Measurements from ENCODE around the gene PAPSS2. TPM values are rescaled to one million over a fixed set of nuclear protein-coding genes. Genes with fewer than 3 reads are reported as not detected.

PAPSS2 gene
- total and polyA plus RNA-seq, 4 donors: 19.8 to 57.2 (median 31.5) TPM

- Histone ChIP-seq H3K27me3 (ENCODE audit: control insufficient read depth in 1 of 2, insufficient read depth in 2 of 2, low read length in 1 of 2) (no peaks in the 10 kb centered on the region), H3K4me3 (ENCODE audit: low read length in 2 of 2) (no peak overlapping the region), H3K27ac (ENCODE audit: low read depth in 1 of 2, low read length in 2 of 2) (no peak overlapping the region), H3K36me3 (ENCODE audit: control insufficient read depth in 1 of 2, insufficient read depth in 2 of 2, low read length in 1 of 2) (peaks cover 2 to 4% of the 10 kb centered on the region in 2 donors), H3K4me1 (ENCODE audit: control insufficient read depth in 1 of 2, insufficient read depth in 2 of 2, low read length in 2 of 2) (no peaks in the 10 kb centered on the region), H3K9me3 (ENCODE audit: control insufficient read depth, low read length) (no peaks in the 10 kb centered on the region)
- DNase-seq (no peak), ATAC-seq (ENCODE audit: low FRiP score) (no peak)
- intact Hi-C loops (cut with DNase I): no loop called here
- WGBS, 2 donors: 88 to 98% methylated on average over 5 of the region's 5 CpGs
These were observed 106.1 kb downstream of the PAPSS2 start for GRCh38 chr10:87765666-87766376.

GRCh38 chr10:87767253-87767652 lies 107.6 kb downstream of the PAPSS2 start:
- H3K27ac ChIP-seq (ENCODE audit: low read depth in 1 of 2, low read length in 2 of 2): no peak overlapping the region
- peaks cover 2 to 4% of the 10 kb centered on the region in 2 donors for H3K36me3 ChIP-seq (ENCODE audit: control insufficient read depth in 1 of 2, insufficient read depth in 2 of 2, low read length in 1 of 2)
- H3K27me3 ChIP-seq (ENCODE audit: control insufficient read depth in 1 of 2, insufficient read depth in 2 of 2, low read length in 1 of 2): no peaks in the 10 kb centered on the region
- intact Hi-C loops (cut with DNase I): no loop called here
- H3K4me1 ChIP-seq (ENCODE audit: control insufficient read depth in 1 of 2, insufficient read depth in 2 of 2, low read length in 2 of 2): no peaks in the 10 kb centered on the region
- H3K9me3 ChIP-seq (ENCODE audit: control insufficient read depth, low read length): no peaks in the 10 kb centered on the region
- 90 to 94% methylated on average over 5 of the region's 5 CpGs for WGBS, 2 donors
- no peak overlapping the region for H3K4me3 ChIP-seq (ENCODE audit: low read length in 2 of 2)
- DNase-seq (no peak), ATAC-seq (ENCODE audit: low FRiP score) (no peak)

GRCh38 chr10:87771871-87772500 lies 112.3 kb downstream of the PAPSS2 start:
- ATAC-seq (ENCODE audit: low FRiP score) (no peak), DNase-seq (no peak)
- WGBS, 2 donors: 89 to 95% methylated on average over 2 of the region's 2 CpGs
- Histone ChIP-seq H3K4me1 (ENCODE audit: control insufficient read depth in 1 of 2, insufficient read depth in 2 of 2, low read length in 2 of 2) (no peaks in the 10 kb centered on the region), H3K36me3 (ENCODE audit: control insufficient read depth in 1 of 2, insufficient read depth in 2 of 2, low read length in 1 of 2) (peaks cover 2% of the 10 kb centered on the region in 2 donors), H3K27ac (ENCODE audit: low read depth in 1 of 2, low read length in 2 of 2) (no peak overlapping the region), H3K27me3 (ENCODE audit: control insufficient read depth in 1 of 2, insufficient read depth in 2 of 2, low read length in 1 of 2) (no peaks in the 10 kb centered on the region), H3K9me3 (ENCODE audit: control insufficient read depth, low read length) (no peaks in the 10 kb centered on the region), H3K4me3 (ENCODE audit: low read length in 2 of 2) (no peak overlapping the region)
- intact Hi-C loops (cut with DNase I): no loop called here

- H3K36me3 ChIP-seq (ENCODE audit: control insufficient read depth in 1 of 2, insufficient read depth in 2 of 2, low read length in 1 of 2): no peaks in the 10 kb centered on the region
These were observed 116.1 kb downstream of the PAPSS2 start for GRCh38 chr10:87775766-87776165.

GRCh38 chr10:87776328-87776727 lies 116.7 kb downstream of the PAPSS2 start:
- no peaks in the 10 kb centered on the region for H3K36me3 ChIP-seq (ENCODE audit: control insufficient read depth in 1 of 2, insufficient read depth in 2 of 2, low read length in 1 of 2)
- 96 to 97% methylated on average over 6 of the region's 6 CpGs for WGBS, 2 donors
- no peak overlapping the region for H3K27ac ChIP-seq (ENCODE audit: low read depth in 1 of 2, low read length in 2 of 2)

More at GRCh38 chr10:87775766-87776165, 116.1 kb downstream of the PAPSS2 start:
- ATAC-seq (ENCODE audit: low FRiP score) (no peak), DNase-seq (no peak)
- no peaks in the 10 kb centered on the region for H3K9me3 ChIP-seq (ENCODE audit: control insufficient read depth, low read length)
- intact Hi-C loops (cut with DNase I): no loop called here
- no peaks in the 10 kb centered on the region for H3K4me1 ChIP-seq (ENCODE audit: control insufficient read depth in 1 of 2, insufficient read depth in 2 of 2, low read length in 2 of 2)
- 77% methylated on average over 4 of the region's 4 CpGs for WGBS, 2 donors
- H3K27ac ChIP-seq (ENCODE audit: low read depth in 1 of 2, low read length in 2 of 2): peak overlapping the region in 1 of 2 donors; percentile 28
- no peak overlapping the region for H3K4me3 ChIP-seq (ENCODE audit: low read length in 2 of 2)
- no peaks in the 10 kb centered on the region for H3K27me3 ChIP-seq (ENCODE audit: control insufficient read depth in 1 of 2, insufficient read depth in 2 of 2, low read length in 1 of 2)

GRCh38 chr10:87781545-87781944 lies 121.9 kb downstream of the PAPSS2 start:
- Histone ChIP-seq H3K4me3 (ENCODE audit: low read length in 2 of 2) (no peak overlapping the region), H3K27ac (ENCODE audit: low read depth in 1 of 2, low read length in 2 of 2) (no peak overlapping the region), H3K27me3 (ENCODE audit: control insufficient read depth in 1 of 2, insufficient read depth in 2 of 2, low read length in 1 of 2) (no peaks in the 10 kb centered on the region), H3K9me3 (ENCODE audit: control insufficient read depth, low read length) (no peaks in the 10 kb centered on the region), H3K4me1 (ENCODE audit: control insufficient read depth in 1 of 2, insufficient read depth in 2 of 2, low read length in 2 of 2) (no peaks in the 10 kb centered on the region), H3K36me3 (ENCODE audit: control insufficient read depth in 1 of 2, insufficient read depth in 2 of 2, low read length in 1 of 2) (peaks cover 0 to 2% of the 10 kb centered on the region in 2 donors)
- ATAC-seq (ENCODE audit: low FRiP score): no peak
- intact Hi-C loops (cut with DNase I): no loop called here
- 98 to 99% methylated on average over 2 of the region's 2 CpGs for WGBS, 2 donors
- DNase-seq: no peak

More at GRCh38 chr10:87776328-87776727, 116.7 kb downstream of the PAPSS2 start:
- ATAC-seq (ENCODE audit: low FRiP score) (no peak), DNase-seq (no peak)
- H3K27me3 ChIP-seq (ENCODE audit: control insufficient read depth in 1 of 2, insufficient read depth in 2 of 2, low read length in 1 of 2): no peaks in the 10 kb centered on the region
- H3K4me3 ChIP-seq (ENCODE audit: low read length in 2 of 2): no peak overlapping the region
- intact Hi-C loops (cut with DNase I): no loop called here
- H3K9me3 ChIP-seq (ENCODE audit: control insufficient read depth, low read length): no peaks in the 10 kb centered on the region
- H3K4me1 ChIP-seq (ENCODE audit: control insufficient read depth in 1 of 2, insufficient read depth in 2 of 2, low read length in 2 of 2): no peaks in the 10 kb centered on the region

GRCh38 chr10:87782721-87783120 lies 123.0 kb downstream of the PAPSS2 start:
- Histone ChIP-seq H3K27me3 (ENCODE audit: control insufficient read depth in 1 of 2, insufficient read depth in 2 of 2, low read length in 1 of 2) (no peaks in the 10 kb centered on the region), H3K9me3 (ENCODE audit: control insufficient read depth, low read length) (no peaks in the 10 kb centered on the region), H3K36me3 (ENCODE audit: control insufficient read depth in 1 of 2, insufficient read depth in 2 of 2, low read length in 1 of 2) (peaks cover 0 to 2% of the 10 kb centered on the region in 2 donors), H3K4me3 (ENCODE audit: low read length in 2 of 2) (no peak overlapping the region), H3K4me1 (ENCODE audit: control insufficient read depth in 1 of 2, insufficient read depth in 2 of 2, low read length in 2 of 2) (no peaks in the 10 kb centered on the region), H3K27ac (ENCODE audit: low read depth in 1 of 2, low read length in 2 of 2) (no peak overlapping the region)
- DNase-seq (no peak), ATAC-seq (ENCODE audit: low FRiP score) (no peak)
- WGBS, 2 donors: 93 to 97% methylated on average over 6 of the region's 6 CpGs
- intact Hi-C loops (cut with DNase I): no loop called here

- ATAC-seq (ENCODE audit: low FRiP score): no peak
- DNase-seq: no peak
- Histone ChIP-seq H3K4me3 (ENCODE audit: low read length in 2 of 2) (no peak overlapping the region), H3K36me3 (ENCODE audit: control insufficient read depth in 1 of 2, insufficient read depth in 2 of 2, low read length in 1 of 2) (peaks cover 0 to 2% of the 10 kb centered on the region in 2 donors), H3K27ac (ENCODE audit: low read depth in 1 of 2, low read length in 2 of 2) (no peak overlapping the region), H3K9me3 (ENCODE audit: control insufficient read depth, low read length) (no peaks in the 10 kb centered on the region), H3K27me3 (ENCODE audit: control insufficient read depth in 1 of 2, insufficient read depth in 2 of 2, low read length in 1 of 2) (no peaks in the 10 kb centered on the region), H3K4me1 (ENCODE audit: control insufficient read depth in 1 of 2, insufficient read depth in 2 of 2, low read length in 2 of 2) (no peaks in the 10 kb centered on the region)
- 97 to 99% methylated on average over 7 of the region's 7 CpGs for WGBS, 2 donors
- intact Hi-C loops (cut with DNase I): no loop called here
These were observed 126.7 kb downstream of the PAPSS2 start for GRCh38 chr10:87786421-87786820.

- 76 to 92% methylated on average over 3 of the region's 3 CpGs for WGBS, 2 donors
- no peak for ATAC-seq (ENCODE audit: low FRiP score)
- intact Hi-C loops (cut with DNase I): no loop called here
- H3K9me3 ChIP-seq (ENCODE audit: control insufficient read depth, low read length): no peaks in the 10 kb centered on the region
- H3K27me3 ChIP-seq (ENCODE audit: control insufficient read depth in 1 of 2, insufficient read depth in 2 of 2, low read length in 1 of 2): no peaks in the 10 kb centered on the region
- peaks cover 0 to 3% of the 10 kb centered on the region in 2 donors for H3K36me3 ChIP-seq (ENCODE audit: control insufficient read depth in 1 of 2, insufficient read depth in 2 of 2, low read length in 1 of 2)
- no peak for DNase-seq
- no peak overlapping the region for H3K27ac ChIP-seq (ENCODE audit: low read depth in 1 of 2, low read length in 2 of 2)
- no peak overlapping the region for H3K4me3 ChIP-seq (ENCODE audit: low read length in 2 of 2)
- H3K4me1 ChIP-seq (ENCODE audit: control insufficient read depth in 1 of 2, insufficient read depth in 2 of 2, low read length in 2 of 2): no peaks in the 10 kb centered on the region
These were observed 130.5 kb downstream of the PAPSS2 start for GRCh38 chr10:87790185-87790584.
